ENCODE results near the gene EMX1. TPM values are rescaled to one million over a fixed set of nuclear protein-coding genes. Genes with fewer than 3 reads are reported as not detected.
A peak's percentile ranks its signal among the peaks of the same experiment; 100 is the strongest.

Gene EMX1
- polyA plus RNA-seq (ENCODE audit: low read depth in 6 of 6): under 1 TPM in 1 of 6 donors, not detected in 5; 0.12 TPM

DNA sequence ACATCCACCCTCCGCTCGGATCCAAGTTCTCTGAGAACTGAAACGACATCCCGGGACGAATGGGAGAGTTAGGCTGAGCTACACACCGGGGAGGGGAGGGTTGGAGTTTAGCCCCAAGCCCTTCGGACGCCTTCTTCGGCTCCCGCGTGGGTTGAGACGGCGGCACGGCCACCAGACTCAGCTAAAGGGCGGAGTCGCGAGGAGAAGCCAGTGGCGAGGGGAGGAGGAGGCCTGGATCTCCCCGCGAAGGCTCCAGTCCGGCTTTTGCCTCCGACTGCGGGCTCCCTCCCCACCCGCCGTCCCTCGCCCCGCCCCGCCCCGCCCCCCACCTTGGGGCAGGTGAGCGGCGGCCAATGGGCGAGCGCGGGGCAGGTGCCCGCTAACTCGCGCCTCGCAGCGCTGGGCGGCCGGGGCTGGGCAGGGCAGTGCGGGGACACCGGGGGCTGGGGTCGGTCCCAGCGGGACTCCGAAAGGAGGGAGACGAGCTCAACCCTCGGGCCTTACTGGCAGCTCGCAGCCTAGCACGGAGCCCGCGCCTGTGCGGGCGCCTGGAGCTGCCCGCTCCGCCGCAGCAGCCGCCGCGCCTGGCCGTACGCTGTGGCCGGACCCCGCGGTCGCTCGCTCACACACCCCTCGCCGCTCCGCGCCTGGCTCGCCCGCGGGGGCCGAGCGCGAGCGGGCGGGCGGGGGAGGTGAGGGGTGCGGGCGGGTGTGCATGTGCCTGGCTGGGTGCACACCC, at the start of gene EMX1:
EMX1 (plus strand) TSS at position 382 of the 739 bp plus-strand sequence; CDS start at position 716, 334 bp downstream.
- DNase-seq (peak; percentile 51), ATAC-seq (ENCODE audit: low read depth in 2 of 2) (peak; percentile 38 to 45)
- Mint-ChIP-seq H3K4me3 (peak within 1 kb of the TSS; percentile 80 to 90 (median 86)), H3K36me3 (peaks cover 0 to 21% of the 10 kb centered on the region in 2 donors), H3K27ac (peak within 1 kb of the TSS in 4 of 6 donors; percentile 23 to 87 (median 66)), H3K27me3 (peaks cover 53 to 79% (median 55%) of the 10 kb centered on the region in 3 donors), H3K9me3 (peaks cover 0 to 12% (median 7%) of the 10 kb centered on the region in 7 donors), H3K4me1 (peaks cover 28 to 46% (median 36%) of the 10 kb centered on the region in 3 donors)

DNA sequence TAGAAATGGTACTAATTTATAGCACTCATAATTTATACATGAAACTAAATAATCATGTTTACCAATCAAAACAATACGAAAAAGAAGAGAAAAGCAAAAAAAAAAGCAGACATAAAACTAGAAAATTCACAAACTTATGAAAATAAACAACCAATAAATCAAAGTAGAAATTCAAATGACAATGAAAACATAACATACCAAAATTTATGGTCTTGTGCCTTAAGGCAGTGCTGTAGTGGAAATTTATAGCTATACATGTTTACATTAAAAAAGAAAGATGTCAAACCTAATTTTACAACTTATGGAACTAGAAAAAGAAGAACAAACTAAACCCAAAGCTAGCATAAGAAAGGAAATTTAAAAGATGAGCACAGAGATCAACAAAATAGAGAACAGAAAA, 46.3 kb upstream of the EMX1 start:
- no peak overlapping the region for H3K27ac Mint-ChIP-seq
- peaks cover 0 to 21% (median 9%) of the 10 kb centered on the region in 7 donors for H3K9me3 Mint-ChIP-seq
- no peaks in the 10 kb centered on the region for H3K4me1 Mint-ChIP-seq
- peaks cover 34 to 52% (median 35%) of the 10 kb centered on the region in 3 donors for H3K27me3 Mint-ChIP-seq
- ATAC-seq (ENCODE audit: low read depth in 2 of 2) (no peak), DNase-seq (no peak)
- H3K36me3 Mint-ChIP-seq: no peaks in the 10 kb centered on the region
- peak overlapping the region in 1 of 8 donors; percentile 7 for H3K4me3 Mint-ChIP-seq

DNA sequence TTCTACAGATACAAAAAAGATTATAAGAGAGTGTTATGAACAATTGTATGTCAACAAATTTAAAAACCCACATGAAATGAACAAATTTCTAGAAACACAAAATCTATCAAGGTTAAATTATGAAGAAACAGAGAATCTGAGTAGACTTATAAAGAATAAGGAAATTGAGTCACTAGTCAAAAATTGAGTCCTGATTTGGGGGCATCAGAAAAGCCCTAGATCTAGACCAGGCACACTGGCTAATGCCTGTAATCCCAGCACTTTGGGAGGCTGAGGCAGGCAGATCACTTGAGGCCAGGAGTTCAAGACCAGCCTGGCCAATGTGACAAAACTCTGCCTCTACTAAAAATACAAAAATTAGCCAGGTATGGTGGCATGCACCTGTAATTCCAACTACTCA, 45.4 kb upstream of the EMX1 start:
- ATAC-seq (ENCODE audit: low read depth in 2 of 2): no peak
- H3K27ac Mint-ChIP-seq: no peak overlapping the region
- H3K4me1 Mint-ChIP-seq: no peaks in the 10 kb centered on the region
- DNase-seq: no peak
- no peak overlapping the region for H3K4me3 Mint-ChIP-seq
- no peaks in the 10 kb centered on the region for H3K36me3 Mint-ChIP-seq
- peaks cover 0 to 21% (median 9%) of the 10 kb centered on the region in 7 donors for H3K9me3 Mint-ChIP-seq
- peaks cover 29 to 47% (median 37%) of the 10 kb centered on the region in 3 donors for H3K27me3 Mint-ChIP-seq

DNA sequence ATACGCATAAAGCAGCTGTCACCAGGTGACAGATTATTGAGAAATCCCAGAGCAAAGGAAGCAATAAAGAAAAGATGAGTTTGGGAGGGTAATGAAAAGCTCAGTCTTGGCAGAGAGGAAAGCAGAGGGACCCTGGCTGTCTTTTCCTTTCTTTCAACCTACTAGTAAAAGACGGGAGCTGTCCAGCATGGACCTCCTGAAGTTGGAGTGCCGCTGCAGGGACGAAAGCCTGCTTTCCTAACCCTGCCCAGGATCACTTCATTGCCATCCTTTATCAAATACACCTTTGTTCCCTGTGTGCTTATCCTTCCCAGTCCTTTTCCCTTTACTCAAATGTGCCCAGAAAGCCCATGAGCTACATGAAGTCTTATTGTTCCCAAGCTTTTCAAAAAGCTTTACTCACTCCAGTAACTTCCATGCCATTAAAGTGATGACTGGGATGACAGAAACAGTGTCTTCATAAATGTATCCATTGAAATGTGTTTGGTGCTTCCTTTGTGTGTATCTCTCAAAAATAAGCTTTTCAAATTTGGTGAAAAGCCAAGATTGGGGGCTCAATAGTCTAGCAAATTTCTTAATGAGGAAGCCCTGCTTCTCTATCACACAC, 33.9 kb upstream of the EMX1 start:
- H3K4me1 Mint-ChIP-seq: peaks cover 10 to 13% (median 12%) of the 10 kb centered on the region in 3 donors
- H3K27ac Mint-ChIP-seq: no peak overlapping the region
- peak overlapping the region in 1 of 8 donors; percentile 23 for H3K4me3 Mint-ChIP-seq
- H3K36me3 Mint-ChIP-seq: peaks cover 0 to 7% of the 10 kb centered on the region in 2 donors
- no peak for ATAC-seq (ENCODE audit: low read depth in 2 of 2)
- no peak for DNase-seq
- peaks cover 59 to 74% (median 64%) of the 10 kb centered on the region in 3 donors for H3K27me3 Mint-ChIP-seq
- peaks cover 0 to 7% (median 0%) of the 10 kb centered on the region in 7 donors for H3K9me3 Mint-ChIP-seq

DNA sequence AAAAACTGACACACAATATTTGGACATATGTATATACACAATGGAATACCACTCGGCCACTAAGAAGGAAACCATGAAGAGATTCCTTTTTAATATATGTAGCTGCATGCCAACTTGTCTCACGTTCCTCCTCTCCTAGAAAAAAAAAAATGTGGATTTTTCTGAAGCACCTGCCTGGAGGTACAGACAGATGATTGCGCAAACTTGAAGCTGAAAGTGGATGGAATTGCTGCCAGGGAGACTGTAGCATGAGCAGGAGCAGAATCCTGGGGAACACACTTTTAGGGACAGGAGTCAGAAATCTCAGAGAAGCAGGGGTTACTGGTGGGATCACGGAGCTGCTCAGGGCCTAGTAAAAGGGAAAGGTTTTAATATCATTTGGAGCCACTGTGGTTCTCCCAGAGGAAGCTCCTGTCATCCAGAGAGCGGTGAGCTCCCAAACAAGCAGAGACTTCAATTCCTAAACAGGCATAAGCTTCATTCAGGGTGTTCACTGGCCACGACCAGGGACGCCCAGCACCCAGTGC, 30.8 kb upstream of the EMX1 start:
- DNase-seq (no peak), ATAC-seq (ENCODE audit: low read depth in 2 of 2) (no peak)
- peaks cover 0 to 14% of the 10 kb centered on the region in 2 donors for H3K36me3 Mint-ChIP-seq
- no peak overlapping the region for H3K27ac Mint-ChIP-seq
- H3K4me3 Mint-ChIP-seq: peak overlapping the region; percentile 67 to 89 (median 78)
- peaks cover 0 to 7% (median 0%) of the 10 kb centered on the region in 7 donors for H3K9me3 Mint-ChIP-seq
- H3K27me3 Mint-ChIP-seq: peaks cover 61 to 88% (median 69%) of the 10 kb centered on the region in 3 donors
- peaks cover 10 to 17% (median 14%) of the 10 kb centered on the region in 3 donors for H3K4me1 Mint-ChIP-seq

DNA sequence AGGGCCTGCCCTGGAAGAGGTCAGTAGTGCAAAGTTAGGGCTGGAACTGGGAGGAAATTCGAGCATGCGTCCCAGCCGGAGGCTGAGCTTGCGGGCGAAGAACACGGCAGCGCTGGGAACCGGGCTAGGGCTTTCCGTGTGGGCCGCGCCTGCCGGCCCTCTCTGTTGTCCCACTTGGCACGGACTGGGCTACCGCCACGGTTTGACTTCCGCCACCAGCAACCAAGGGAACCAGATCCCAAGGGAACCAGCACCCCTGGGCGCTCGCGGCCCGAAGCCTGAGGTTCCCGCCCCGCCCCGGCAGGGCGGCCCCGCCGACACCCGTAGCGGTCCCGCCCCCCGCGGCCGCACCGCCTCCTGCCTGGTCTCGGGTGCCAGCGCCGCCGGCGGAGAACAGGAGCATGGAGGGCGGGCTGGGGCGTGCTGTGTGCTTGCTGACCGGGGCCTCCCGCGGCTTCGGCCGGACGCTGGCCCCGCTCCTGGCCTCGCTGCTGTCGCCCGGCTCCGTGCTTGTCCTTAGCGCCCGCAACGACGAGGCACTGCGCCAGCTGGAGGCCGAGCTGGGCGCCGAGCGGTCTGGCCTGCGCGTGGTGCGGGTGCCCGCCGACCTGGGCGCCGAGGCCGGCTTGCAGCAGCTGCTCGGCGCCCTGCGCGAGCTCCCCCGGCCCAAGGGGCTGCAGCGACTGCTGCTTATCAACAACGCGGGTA, 30.1 kb upstream of the EMX1 start, which contains the start of gene SPR:
SPR (plus strand) TSS at position 377 of the 708 bp plus-strand sequence; CDS start at position 402, 25 bp downstream.
- H3K36me3 Mint-ChIP-seq: peaks cover 0 to 8% of the 10 kb centered on the region in 2 donors
- peaks cover 10 to 17% (median 14%) of the 10 kb centered on the region in 3 donors for H3K4me1 Mint-ChIP-seq
- peaks cover 0 to 4% (median 0%) of the 10 kb centered on the region in 7 donors for H3K9me3 Mint-ChIP-seq
- ATAC-seq (ENCODE audit: low read depth in 2 of 2) (peak; percentile 85 to 86), DNase-seq (peak; percentile 35)
- peak within 1 kb of the TSS; percentile 73 to 89 (median 82) for H3K4me3 Mint-ChIP-seq
- H3K27ac Mint-ChIP-seq: no peak within 1 kb of the TSS
- H3K27me3 Mint-ChIP-seq: peaks cover 58 to 88% (median 69%) of the 10 kb centered on the region in 3 donors

DNA sequence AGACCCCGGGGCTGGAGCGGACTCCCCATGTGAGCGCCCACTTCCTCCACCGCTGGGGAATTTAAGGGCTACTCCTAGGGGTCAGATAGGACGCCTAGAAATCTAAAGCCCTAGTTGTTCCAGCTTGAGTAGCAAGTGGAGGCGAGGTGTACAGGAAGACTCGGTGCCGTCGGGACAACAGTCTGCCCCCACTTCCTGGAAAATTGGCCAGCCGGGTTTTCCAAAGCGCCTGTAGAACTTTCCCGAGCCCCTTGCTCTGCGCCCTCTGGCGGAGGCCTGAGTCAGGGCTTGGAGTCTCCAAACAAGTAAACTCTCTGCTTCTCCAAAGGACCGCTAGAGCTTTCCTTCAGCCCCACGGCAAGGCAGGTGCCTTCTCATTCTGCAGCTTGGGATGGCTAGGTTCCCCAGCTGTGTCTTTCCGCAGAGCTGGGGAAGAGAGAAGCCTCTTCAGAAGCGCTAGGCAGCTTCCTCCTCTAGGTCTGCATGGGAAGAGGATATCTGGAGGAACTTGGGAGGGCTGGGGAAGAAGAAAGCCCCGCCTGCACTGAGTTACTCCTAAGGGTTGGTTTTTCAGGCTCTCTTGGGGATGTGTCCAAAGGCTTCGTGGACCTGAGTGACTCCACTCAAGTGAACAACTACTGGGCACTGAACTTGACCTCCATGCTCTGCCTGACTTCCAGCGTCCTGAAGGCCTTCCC, 29.4 kb upstream of the EMX1 start:
- Mint-ChIP-seq H3K4me3 (peak overlapping the region; percentile 73 to 89 (median 82)), H3K27me3 (peaks cover 55 to 86% (median 62%) of the 10 kb centered on the region in 3 donors), H3K4me1 (peaks cover 10 to 17% (median 14%) of the 10 kb centered on the region in 3 donors), H3K9me3 (peaks cover 0 to 4% (median 0%) of the 10 kb centered on the region in 7 donors), H3K36me3 (peaks cover 0 to 8% of the 10 kb centered on the region in 2 donors), H3K27ac (no peak overlapping the region)
- peak; percentile 27 for DNase-seq
- ATAC-seq (ENCODE audit: low read depth in 2 of 2): peak; percentile 44 to 45

DNA sequence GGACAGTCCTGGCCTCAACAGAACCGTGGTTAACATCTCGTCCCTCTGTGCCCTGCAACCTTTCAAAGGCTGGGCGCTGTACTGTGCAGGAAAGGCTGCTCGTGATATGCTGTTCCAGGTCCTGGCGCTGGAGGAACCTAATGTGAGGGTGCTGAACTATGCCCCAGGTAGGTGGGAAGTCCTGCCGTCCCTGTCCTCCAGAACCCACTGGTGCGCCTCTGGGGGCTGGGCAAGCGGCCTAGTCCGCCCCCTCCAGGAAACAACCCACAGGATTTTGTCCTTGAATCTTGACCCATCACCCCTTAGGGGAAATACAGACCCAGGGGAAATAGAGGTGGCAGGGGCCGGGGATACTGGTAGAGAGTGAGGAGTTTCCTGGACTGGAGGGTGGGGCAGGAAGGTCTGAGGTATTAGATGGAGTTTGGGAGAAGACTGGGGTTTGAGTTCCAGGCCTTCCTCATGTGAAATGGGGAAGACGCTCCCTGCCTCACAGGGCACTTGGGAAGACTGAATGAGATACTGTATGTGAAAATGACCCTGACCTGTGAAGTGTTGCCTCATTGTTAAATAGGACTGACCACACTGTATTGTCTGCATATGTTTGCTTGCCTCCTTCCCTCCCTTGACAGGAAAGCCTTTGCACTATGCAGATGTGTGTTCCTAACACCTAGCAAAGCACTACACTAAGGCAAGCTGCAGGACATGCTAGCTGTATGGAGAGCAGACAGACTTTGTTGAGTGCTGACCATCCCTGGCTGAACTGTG, 28.7 kb upstream of the EMX1 start:
- DNase-seq (no peak), ATAC-seq (ENCODE audit: low read depth in 2 of 2) (no peak)
- Mint-ChIP-seq H3K36me3 (peaks cover 0 to 8% of the 10 kb centered on the region in 2 donors), H3K4me3 (peak overlapping the region in 5 of 8 donors; percentile 16 to 89 (median 83)), H3K27me3 (peaks cover 48 to 88% (median 58%) of the 10 kb centered on the region in 3 donors), H3K4me1 (peaks cover 10 to 19% (median 17%) of the 10 kb centered on the region in 3 donors), H3K9me3 (peaks cover 0 to 4% (median 0%) of the 10 kb centered on the region in 7 donors), H3K27ac (no peak overlapping the region)

DNA sequence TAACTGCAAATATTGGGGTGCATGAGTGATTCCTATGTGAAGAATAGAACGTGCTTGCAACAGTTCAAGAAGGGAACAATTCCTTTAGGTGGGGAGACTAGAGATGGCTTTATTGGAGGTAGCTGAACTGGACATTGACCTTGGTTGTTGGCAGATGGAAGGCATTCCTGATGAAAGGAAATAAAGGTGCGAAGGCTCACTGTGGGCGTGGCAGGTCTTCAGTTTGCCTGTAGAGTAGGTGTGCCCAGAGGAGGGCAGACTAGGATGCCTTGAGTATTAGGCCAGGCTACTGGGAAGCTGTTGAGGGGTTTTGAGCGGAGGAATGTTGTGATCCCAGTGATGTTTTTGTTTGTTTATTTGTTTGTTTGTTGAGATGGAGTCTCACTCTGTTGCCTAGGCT, 27.3 kb upstream of the EMX1 start:
- ATAC-seq (ENCODE audit: low read depth in 2 of 2) (no peak), DNase-seq (no peak)
- H3K36me3 Mint-ChIP-seq: peaks cover 0 to 8% of the 10 kb centered on the region in 2 donors
- peaks cover 10 to 20% (median 17%) of the 10 kb centered on the region in 3 donors for H3K4me1 Mint-ChIP-seq
- H3K9me3 Mint-ChIP-seq: no peaks in the 10 kb centered on the region
- peaks cover 48 to 89% (median 60%) of the 10 kb centered on the region in 3 donors for H3K27me3 Mint-ChIP-seq
- H3K4me3 Mint-ChIP-seq: no peak overlapping the region
- H3K27ac Mint-ChIP-seq: no peak overlapping the region

DNA sequence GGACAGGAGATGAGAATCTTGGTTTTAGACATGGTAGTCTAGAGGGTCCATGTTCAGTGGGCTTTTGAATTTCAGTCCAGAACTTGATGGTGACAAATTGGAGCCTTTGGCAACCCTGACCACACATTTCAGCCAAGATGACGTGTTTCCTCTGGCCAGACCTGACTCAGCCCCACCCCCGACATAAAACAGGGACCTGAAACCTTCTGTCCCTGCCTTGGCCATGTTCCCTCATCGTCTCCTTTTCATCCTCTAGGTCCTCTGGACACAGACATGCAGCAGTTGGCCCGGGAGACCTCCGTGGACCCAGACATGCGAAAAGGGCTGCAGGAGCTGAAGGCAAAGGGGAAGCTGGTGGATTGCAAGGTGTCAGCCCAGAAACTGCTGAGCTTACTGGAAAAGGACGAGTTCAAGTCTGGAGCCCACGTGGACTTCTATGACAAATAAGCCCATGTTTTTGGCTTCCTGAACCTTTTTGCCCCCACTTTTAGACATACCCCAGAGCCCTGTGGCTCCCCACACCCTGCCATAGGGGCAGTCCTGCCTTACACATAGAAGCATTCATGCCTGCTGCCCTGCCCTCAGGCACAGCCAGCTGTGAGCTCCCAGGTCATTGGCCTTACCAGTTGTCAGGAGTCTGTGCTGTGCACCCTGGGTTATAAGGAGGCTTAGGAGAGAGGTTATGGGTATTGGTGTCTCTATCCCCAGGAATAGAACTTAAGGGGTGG, 26.1 kb upstream of the EMX1 start:
- Mint-ChIP-seq H3K27me3 (peaks cover 45 to 90% (median 65%) of the 10 kb centered on the region in 3 donors), H3K4me3 (no peak overlapping the region), H3K36me3 (peaks cover 0 to 8% of the 10 kb centered on the region in 2 donors), H3K9me3 (no peaks in the 10 kb centered on the region), H3K4me1 (peaks cover 10 to 24% (median 23%) of the 10 kb centered on the region in 3 donors), H3K27ac (no peak overlapping the region)
- no peak for ATAC-seq (ENCODE audit: low read depth in 2 of 2)
- DNase-seq: no peak

DNA sequence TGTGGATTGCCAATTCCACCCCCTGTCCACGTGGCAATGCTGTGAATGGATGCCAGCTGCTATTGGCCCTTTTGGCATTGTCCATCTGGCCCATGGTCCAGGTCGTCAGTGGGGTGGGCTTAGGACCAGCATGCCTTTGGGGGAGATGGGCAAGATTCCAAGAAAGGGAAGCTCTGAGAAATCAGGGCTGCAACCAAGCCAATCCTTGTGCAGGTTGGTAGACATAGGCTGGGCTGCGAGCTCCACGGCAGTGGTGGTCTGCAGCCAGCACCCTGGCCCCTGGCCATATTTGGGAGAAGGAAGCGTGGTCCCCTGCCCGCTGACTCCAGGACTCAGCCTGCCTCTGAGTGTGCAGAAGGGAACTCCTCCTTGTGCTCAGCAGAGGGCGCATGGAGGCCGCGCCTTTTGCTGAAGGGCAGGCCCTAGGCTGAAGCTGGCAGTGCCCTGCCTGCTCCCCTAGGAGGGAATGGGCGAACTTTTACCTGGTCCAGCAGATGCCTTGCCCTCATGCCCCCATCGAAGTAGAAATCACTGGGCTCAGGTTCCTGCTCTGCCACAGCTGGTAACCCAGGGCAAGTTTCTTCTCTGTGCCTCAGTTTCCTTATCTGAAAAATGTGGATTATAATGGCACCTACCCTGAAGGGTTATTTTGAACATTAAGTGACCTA, 24.7 kb upstream of the EMX1 start:
- H3K4me1 Mint-ChIP-seq: peaks cover 4 to 20% (median 17%) of the 10 kb centered on the region in 3 donors
- peak; percentile 76 to 78 for ATAC-seq (ENCODE audit: low read depth in 2 of 2)
- H3K27me3 Mint-ChIP-seq: peaks cover 51 to 95% (median 69%) of the 10 kb centered on the region in 3 donors

More for the DNA sequence above, 24.7 kb upstream of the EMX1 start:
- Mint-ChIP-seq H3K4me3 (no peak overlapping the region), H3K36me3 (peaks cover 0 to 8% of the 10 kb centered on the region in 2 donors), H3K27ac (no peak overlapping the region), H3K9me3 (no peaks in the 10 kb centered on the region)
- DNase-seq: peak; percentile 29
